ENCODE measurements around the gene FAM204A.

GRCh38 chr10:118356628-118357027, 14.5 kb upstream of the FAM204A start:
- TF ChIP-seq, protein P1, sequence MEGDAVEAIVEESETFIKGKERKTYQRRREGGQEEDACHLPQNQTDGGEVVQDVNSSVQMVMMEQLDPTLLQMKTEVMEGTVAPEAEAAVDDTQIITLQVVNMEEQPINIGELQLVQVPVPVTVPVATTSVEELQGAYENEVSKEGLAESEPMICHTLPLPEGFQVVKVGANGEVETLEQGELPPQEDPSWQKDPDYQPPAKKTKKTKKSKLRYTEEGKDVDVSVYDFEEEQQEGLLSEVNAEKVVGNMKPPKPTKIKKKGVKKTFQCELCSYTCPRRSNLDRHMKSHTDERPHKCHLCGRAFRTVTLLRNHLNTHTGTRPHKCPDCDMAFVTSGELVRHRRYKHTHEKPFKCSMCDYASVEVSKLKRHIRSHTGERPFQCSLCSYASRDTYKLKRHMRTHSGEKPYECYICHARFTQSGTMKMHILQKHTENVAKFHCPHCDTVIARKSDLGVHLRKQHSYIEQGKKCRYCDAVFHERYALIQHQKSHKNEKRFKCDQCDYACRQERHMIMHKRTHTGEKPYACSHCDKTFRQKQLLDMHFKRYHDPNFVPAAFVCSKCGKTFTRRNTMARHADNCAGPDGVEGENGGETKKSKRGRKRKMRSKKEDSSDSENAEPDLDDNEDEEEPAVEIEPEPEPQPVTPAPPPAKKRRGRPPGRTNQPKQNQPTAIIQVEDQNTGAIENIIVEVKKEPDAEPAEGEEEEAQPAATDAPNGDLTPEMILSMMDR (IDR thresholded peaks at IDR 0.05; ENCODE audit: low read length): no peak
- TF ChIP-seq EZH2 (optimal IDR thresholded peaks at IDR 0.05; ENCODE audit: low read depth, low read length): no peak

All from MM.1S (cell line).